Breast epithelium (tissue), 3 donors: ENCODE measurements around the gene PASD1.

Experiments
- POLR2A ChIP-seq: fragments of 450-650 bp; IDR thresholded peaks from one replicate; pipeline ENCODE4 v1.6.1; 2016; ENCODE audit warnings: antibody characterized with exemption, mild to moderate bottlenecking, moderate library complexity
- POLR2AphosphoS5 ChIP-seq, 3 donors: sonication (generic); formaldehyde crosslinking; IDR thresholded peaks; one replicate each; pipeline ENCODE4 v1.6.1; 2017; ENCODE audit warnings: antibody characterized with exemption in 3 of 3

GRCh38 chrX:151703487-151703886 lies 140.0 kb downstream of the PASD1 start:
- TF ChIP-seq POLR2A (no peak), POLR2AphosphoS5 (IDR thresholded peaks at IDR 0.05) (no peak)
